Right lobe of liver (tissue), 6 donors: ENCODE results near the gene HOXC4. TPM values are rescaled to one million over a fixed set of nuclear protein-coding genes. Genes with fewer than 3 reads are reported as not detected.

Experiments
- ATAC-seq, 4 donors: fragments of 200-7000 bp; cut with Tn5 transposase; one replicate each; pipeline ENCODE4 v1.9.1; 2020; ENCODE audit warnings: mild to moderate bottlenecking in 4 of 4, moderate library complexity in 4 of 4
- DNase-seq, 3 donors: peaks; one replicate each; pipeline ENCODE4 v3.0.0-alpha.2; 2020
- H3K27ac ChIP-seq, 3 donors: fragments of 200-600 bp; one replicate each; pipeline ENCODE4 v1.8.0; 2022
- H3K27me3 ChIP-seq, 2 donors: fragments of 200-600 bp; one replicate each; pipeline ENCODE4 v1.8.0; 2022
- H3K36me3 ChIP-seq, 4 donors: fragments of 200-600 bp; sonication (generic) in 1 of 4; one replicate each; pipeline versions ENCODE4 v1.5.1 to v1.8.0; 2017 to 2022; ENCODE audit warnings: control low read depth in 1 of 4
- H3K4me1 ChIP-seq, 4 donors: fragments of 200-600 bp; sonication (generic) in 1 of 4; one replicate each; pipeline versions ENCODE4 v1.5.1 to v1.8.0; 2017 to 2022; ENCODE audit warnings: control low read depth in 1 of 4
- H3K4me3 ChIP-seq, 3 donors: fragments of 200-600 bp; one replicate each; pipeline ENCODE4 v1.8.0; 2022
- H3K9me3 ChIP-seq, 4 donors: fragments of 200-600 bp; sonication (generic) in 1 of 4; one replicate each; pipeline versions ENCODE4 v1.5.1 to v1.8.0; 2017 to 2022; ENCODE audit warnings: control low read depth in 1 of 4
- POLR2A ChIP-seq: fragments of 450-650 bp; IDR thresholded peaks from one replicate; pipeline ENCODE4 v1.6.1; 2017; ENCODE audit warnings: antibody characterized with exemption, mild to moderate bottlenecking
- WGBS: methylation state at CpG from one replicate; pipeline ENCODE4 v1.1.6; 2018; ENCODE audit warnings: low coverage, low lambda C conversion rate; ENCODE audit not compliant: insufficient coverage; ENCODE audit errors: missing lambda C conversion rate; 5-methylcytosine and 5-hydroxymethylcytosine counted together
- intact Hi-C, 2 donors: fragments of 100-400 bp; cut with DNase I; formaldehyde crosslinking; loops; one replicate each; pipeline versions ENCODE4 v1.11.2 to v1.14.1; 2022
- total RNA-seq, 6 experiments: library from RNA; depleted of rRNA in 2 of 6; stranded (reverse); fragments of >200 nt in 2 of 6; fragmentation: NEBNext Ultra II Directional in 3 of 6; extraction: Animal tissue kit (Norgen Biotek cat#: 25700) in 3 of 6; gene quantifications; one replicate each; pipeline versions ENCODE4 v1.1.0 to v1.2.4, GENCODE V29; 2016 to 2023
- TF ChIP-seq, protein P1 (sequence below), 4 donors: fragments of 200-600 bp in 3 of 4; fragments of 450-650 bp in 1 of 4; IDR thresholded peaks; one replicate each; pipeline versions ENCODE4 v1.5.1 to v1.8.0; 2016 to 2022; ENCODE audit warnings: antibody characterized with exemption in 4 of 4, mild to moderate bottlenecking in 2 of 4
- donor health status: DM: no; HTN: yes; CAD: no.
- donor health status: DM: no; HTN: no; CAD: no.
- donor health status: DM: no; HTN: no; CAD: no.
- donor health status: DM: no; HTN: yes; CAD: no.
- donor health status: DM: no; HTN: yes; CAD: no.

HOXC4 gene
- total RNA-seq, 6 experiments from 2014 or later: 0.13 TPM; not detected in 5

DNA sequence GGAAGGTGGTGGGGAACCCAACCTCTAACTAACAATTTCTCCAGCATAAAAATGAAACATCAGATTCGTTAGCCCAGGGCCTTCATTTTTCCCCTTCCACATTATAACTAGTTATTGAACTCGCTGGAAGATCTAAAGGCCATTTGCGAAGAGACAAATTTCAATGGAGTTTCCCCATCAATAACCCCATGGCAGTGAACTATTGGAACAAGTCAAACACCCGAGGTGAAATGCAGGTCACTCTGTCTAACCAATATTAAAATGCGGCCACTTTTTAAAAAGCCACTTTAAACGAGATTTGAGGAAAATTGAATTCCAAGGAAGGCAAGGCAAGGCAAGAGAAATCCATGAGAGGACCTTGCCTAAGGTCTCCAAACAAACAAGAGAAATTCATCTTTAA, 4.5 kb upstream of the HOXC4 start:
- H3K27ac ChIP-seq: no peak overlapping the region
- no peaks in the 10 kb centered on the region for H3K9me3 ChIP-seq
- peaks cover 0 to 64% of the 10 kb centered on the region in 2 donors for H3K27me3 ChIP-seq
- H3K36me3 ChIP-seq: no peaks in the 10 kb centered on the region
- DNase-seq (no peak), ATAC-seq (no peak)
- WGBS: 14% methylated on average over 6 of the region's 6 CpGs
- no peaks in the 10 kb centered on the region for H3K4me1 ChIP-seq
- no peak for TF ChIP-seq POLR2A
- TF ChIP-seq, protein P1, sequence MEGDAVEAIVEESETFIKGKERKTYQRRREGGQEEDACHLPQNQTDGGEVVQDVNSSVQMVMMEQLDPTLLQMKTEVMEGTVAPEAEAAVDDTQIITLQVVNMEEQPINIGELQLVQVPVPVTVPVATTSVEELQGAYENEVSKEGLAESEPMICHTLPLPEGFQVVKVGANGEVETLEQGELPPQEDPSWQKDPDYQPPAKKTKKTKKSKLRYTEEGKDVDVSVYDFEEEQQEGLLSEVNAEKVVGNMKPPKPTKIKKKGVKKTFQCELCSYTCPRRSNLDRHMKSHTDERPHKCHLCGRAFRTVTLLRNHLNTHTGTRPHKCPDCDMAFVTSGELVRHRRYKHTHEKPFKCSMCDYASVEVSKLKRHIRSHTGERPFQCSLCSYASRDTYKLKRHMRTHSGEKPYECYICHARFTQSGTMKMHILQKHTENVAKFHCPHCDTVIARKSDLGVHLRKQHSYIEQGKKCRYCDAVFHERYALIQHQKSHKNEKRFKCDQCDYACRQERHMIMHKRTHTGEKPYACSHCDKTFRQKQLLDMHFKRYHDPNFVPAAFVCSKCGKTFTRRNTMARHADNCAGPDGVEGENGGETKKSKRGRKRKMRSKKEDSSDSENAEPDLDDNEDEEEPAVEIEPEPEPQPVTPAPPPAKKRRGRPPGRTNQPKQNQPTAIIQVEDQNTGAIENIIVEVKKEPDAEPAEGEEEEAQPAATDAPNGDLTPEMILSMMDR (IDR thresholded peaks at IDR 0.05): no peak
- intact Hi-C loops: no loop called here
- H3K4me3 ChIP-seq: no peak overlapping the region

DNA sequence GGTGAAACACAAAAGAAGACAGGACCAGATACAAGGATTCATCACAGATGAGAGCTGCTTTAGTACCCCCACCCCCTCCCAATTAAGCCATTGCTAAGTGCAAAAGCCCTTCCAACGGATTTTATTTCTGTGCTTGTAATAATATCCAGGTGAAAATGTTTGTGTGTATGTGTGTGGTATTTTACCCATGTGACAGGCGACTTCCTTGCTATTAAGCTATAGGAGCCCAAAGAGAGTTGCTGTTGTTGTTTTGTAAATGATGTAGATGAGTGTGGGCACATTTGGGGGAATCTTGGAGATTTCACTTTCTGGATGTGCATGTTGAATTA, 3.2 kb upstream of the HOXC4 start:
- Histone ChIP-seq H3K9me3 (no peaks in the 10 kb centered on the region), H3K27me3 (peaks cover 0 to 64% of the 10 kb centered on the region in 2 donors), H3K27ac (no peak overlapping the region), H3K36me3 (no peaks in the 10 kb centered on the region), H3K4me3 (no peak overlapping the region), H3K4me1 (no peaks in the 10 kb centered on the region)
- TF ChIP-seq, protein P1 (IDR thresholded peaks at IDR 0.05): no peak
- TF ChIP-seq POLR2A: no peak
- intact Hi-C loops: no loop called here
- no peak for ATAC-seq
- WGBS: 3% methylated on average over 2 of the region's 2 CpGs
- DNase-seq: no peak

DNA sequence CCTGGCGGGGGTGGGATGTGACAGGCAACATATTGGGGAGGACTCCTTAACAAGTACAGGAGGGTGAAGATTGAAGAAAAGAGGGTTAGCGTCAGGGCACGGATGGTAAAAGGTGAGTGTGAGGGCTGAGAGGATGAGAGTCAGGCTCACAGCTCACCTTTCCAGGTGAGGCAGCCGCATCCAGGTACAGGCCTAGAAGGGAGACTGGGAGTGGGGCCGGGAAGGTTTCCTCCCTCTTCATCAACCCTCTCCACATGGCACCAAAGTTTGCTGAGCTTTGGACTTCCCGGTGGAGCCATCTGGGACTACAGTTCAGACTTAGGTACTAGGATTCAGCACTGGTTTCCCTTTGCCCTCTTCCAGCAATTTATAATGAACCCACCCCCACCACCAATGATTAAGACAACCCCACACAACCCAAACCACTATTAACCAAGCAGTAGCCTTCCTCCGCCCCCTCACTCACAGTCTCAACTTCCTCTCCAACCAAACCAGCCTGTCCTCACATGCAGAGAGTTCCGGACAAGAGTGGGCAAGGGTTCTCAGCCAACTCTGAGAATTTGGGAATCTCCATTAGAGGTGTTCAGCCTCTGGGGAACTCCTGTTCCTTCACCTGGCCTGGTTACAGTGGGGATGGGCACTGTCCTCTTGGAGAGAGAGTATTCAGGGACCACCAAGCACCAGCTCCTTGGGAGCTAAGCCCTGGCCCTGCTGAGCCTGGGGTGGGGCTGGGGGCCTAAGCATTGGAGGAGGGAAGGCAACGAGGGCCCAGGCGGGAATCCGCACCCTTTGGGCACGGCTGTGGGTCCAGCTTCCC, 2.4 kb upstream of the HOXC4 start:
- intact Hi-C loops: no loop called here
- Histone ChIP-seq H3K4me1 (no peaks in the 10 kb centered on the region), H3K9me3 (no peaks in the 10 kb centered on the region), H3K27me3 (peaks cover 0 to 64% of the 10 kb centered on the region in 2 donors), H3K36me3 (no peaks in the 10 kb centered on the region), H3K27ac (no peak overlapping the region), H3K4me3 (no peak overlapping the region)
- DNase-seq (no peak), ATAC-seq (peak in 1 of 4 donors; percentile 22)
- TF ChIP-seq, protein P1 (IDR thresholded peaks at IDR 0.05): no peak
- no peak for TF ChIP-seq POLR2A
- WGBS: 11% methylated on average over 8 of the region's 12 CpGs

DNA sequence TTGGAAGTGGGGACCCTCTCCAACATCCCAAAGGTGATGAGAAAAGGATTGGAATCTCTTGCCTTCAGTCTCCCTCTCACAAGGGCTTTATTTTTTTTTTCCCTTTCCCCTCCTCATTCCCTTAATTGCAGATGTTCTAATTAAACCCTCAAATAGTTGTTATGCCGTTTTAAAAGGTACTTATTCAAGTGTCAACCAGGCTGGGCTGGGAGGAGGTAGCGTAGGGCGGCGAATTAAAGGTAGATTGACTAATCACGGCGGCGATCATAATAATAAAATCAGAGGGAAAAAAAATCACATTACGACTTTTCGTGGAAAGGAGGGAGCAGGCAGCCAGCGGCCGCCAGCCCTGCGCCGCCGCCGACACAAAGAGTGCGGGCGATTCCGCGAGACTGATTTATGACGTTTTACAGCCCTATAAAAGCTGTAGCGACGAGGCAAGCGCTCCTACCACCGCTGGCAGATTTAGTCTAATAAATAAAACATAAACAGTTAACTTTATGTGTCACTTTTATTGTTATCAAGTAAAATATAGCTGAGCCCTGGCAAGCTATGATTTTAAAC, 1.7 kb upstream of the HOXC4 start:
- no peak for DNase-seq
- WGBS: 4% methylated on average over 24 of the region's 24 CpGs
- no peaks in the 10 kb centered on the region for H3K9me3 ChIP-seq
- no peaks in the 10 kb centered on the region for H3K4me1 ChIP-seq
- TF ChIP-seq, protein P1 (IDR thresholded peaks at IDR 0.05): no peak
- no peak for TF ChIP-seq POLR2A
- no peak for ATAC-seq
- intact Hi-C loops: no loop called here
- peaks cover 0 to 57% of the 10 kb centered on the region in 2 donors for H3K27me3 ChIP-seq
- no peaks in the 10 kb centered on the region for H3K36me3 ChIP-seq
- H3K4me3 ChIP-seq: no peak overlapping the region
- no peak overlapping the region for H3K27ac ChIP-seq
